H1 (cell line): ENCODE measurements around the gene STOML1. TPM values are rescaled to one million over a fixed set of nuclear protein-coding genes. Genes with fewer than 3 reads are reported as not detected.

ENCODE experiments used
- BRCA1 ChIP-seq: IDR thresholded peaks from 2 replicates; pipeline ENCODE4 v1.6.1; 2012; ENCODE audit warnings: low read depth, low read length, improper control_type of control experiment
- SP2 ChIP-seq: IDR thresholded peaks from 2 replicates; pipeline ENCODE4 v1.6.1; 2012; ENCODE audit warnings: mild to moderate bottlenecking, low read length, inconsistent platforms
- polyA plus RNA-seq, 7 experiments: library from polyadenylated mRNA; depleted of rRNA in 3 of 7; stranded (reverse) in 5 of 7; unstranded in 2 of 7; fragments of >200 nt in 5 of 7; fragments of 200-250 nt in 2 of 7; gene quantifications; 1 replicate in 5 of 7; 2 replicates in 1 of 7; 4 replicates in 1 of 7; pipeline versions ENCODE4 v1.2.1 to v1.2.3, GENCODE V29; 2011 to 2013; ENCODE audit warnings: missing spikeins in 2 of 7, mixed read lengths in 2 of 7
- total RNA-seq: library from RNA; stranded (reverse); fragmentation: NEBNext Ultra II Directional; extraction: Animal tissue kit (Norgen Biotek cat#: 25700); gene quantifications from 2 replicates; pipeline ENCODE4 v1.2.1, GENCODE V29; 2021

The STOML1 gene
- total and polyA plus RNA-seq, 2 of the 8 experiments (the other 6 are each of a cell fraction or from before 2014, with no cell fraction given), result 2.6 to 3.2 TPM

- TF ChIP-seq SP2 (no peak), BRCA1 (no peak)
Measured at GRCh38 chr15:74024687-74025086, 32.6 kb upstream of the STOML1 start (continued).
